Measurements from ENCODE around the gene ISG15.

Gene ISG15

GRCh38 chr1:1000357-1001056, 12.8 kb upstream of the ISG15 start:
- peak overlapping the region; percentile 98 for H3K27ac ChIP-seq

GRCh38 chr1:1001057-1001783, 12.1 kb upstream of the ISG15 start:
- DNase-seq (ENCODE audit: low read depth, low spot score), result no peak
- Histone ChIP-seq H3K4me3 (peak overlapping the region; percentile 98), H3K36me3 (ENCODE audit: insufficient read depth, low read length) (no peaks in the 10 kb centered on the region), H3K9me3 (ENCODE audit: low read depth, low read length) (no peaks in the 10 kb centered on the region), H3K27ac (peak overlapping the region; percentile 98), H3K9ac (ENCODE audit: insufficient read length) (peak overlapping the region; percentile 99)
- TF ChIP-seq POLR2AphosphoS5 (IDR thresholded peaks at IDR 0.05; ENCODE audit: borderline replicate concordance, low read depth, low read length), result no peak
- TF ChIP-seq EZH2 (IDR thresholded peaks at IDR 0.05), result no peak
- TF ChIP-seq FOXP2 (optimal IDR thresholded peaks at IDR 0.05; ENCODE audit: control extremely low read depth, extremely low read length, insufficient read depth), result no peak

More at GRCh38 chr1:1000357-1001056, 12.8 kb upstream of the ISG15 start:
- Histone ChIP-seq H3K36me3 (ENCODE audit: insufficient read depth, low read length) (no peaks in the 10 kb centered on the region), H3K4me3 (peak overlapping the region; percentile 98), H3K9ac (ENCODE audit: insufficient read length) (peak overlapping the region; percentile 99), H3K9me3 (ENCODE audit: low read depth, low read length) (no peaks in the 10 kb centered on the region)
- TF ChIP-seq EZH2 (IDR thresholded peaks at IDR 0.05) (no peak), POLR2AphosphoS5 (IDR thresholded peaks at IDR 0.05; ENCODE audit: borderline replicate concordance, low read depth, low read length) (no peak; the same call in 1 of the 2 replicates), FOXP2 (optimal IDR thresholded peaks at IDR 0.05; ENCODE audit: control extremely low read depth, extremely low read length, insufficient read depth) (no peak)
- DNase-seq (ENCODE audit: low read depth, low spot score), result no peak

- Histone ChIP-seq H3K9ac (ENCODE audit: insufficient read length) (no peak overlapping the region), H3K36me3 (ENCODE audit: insufficient read depth, low read length) (no peaks in the 10 kb centered on the region), H3K4me3 (no peak overlapping the region), H3K9me3 (ENCODE audit: low read depth, low read length) (no peaks in the 10 kb centered on the region), H3K27ac (no peak overlapping the region)
- TF ChIP-seq EZH2 (IDR thresholded peaks at IDR 0.05) (no peak), POLR2AphosphoS5 (IDR thresholded peaks at IDR 0.05; ENCODE audit: borderline replicate concordance, low read depth, low read length) (no peak), FOXP2 (optimal IDR thresholded peaks at IDR 0.05; ENCODE audit: control extremely low read depth, extremely low read length, insufficient read depth) (no peak)
- DNase-seq (ENCODE audit: low read depth, low spot score), result no peak
These were observed 9.5 kb upstream of the ISG15 start for GRCh38 chr1:1003618-1004419.

- H3K27ac ChIP-seq, result no peak overlapping the region
- TF ChIP-seq FOXP2 (optimal IDR thresholded peaks at IDR 0.05; ENCODE audit: control extremely low read depth, extremely low read length, insufficient read depth) (no peak), POLR2AphosphoS5 (IDR thresholded peaks at IDR 0.05; ENCODE audit: borderline replicate concordance, low read depth, low read length) (no peak), EZH2 (IDR thresholded peaks at IDR 0.05) (no peak)
- H3K9me3 ChIP-seq (ENCODE audit: low read depth, low read length), result no peaks in the 10 kb centered on the region
- H3K36me3 ChIP-seq (ENCODE audit: insufficient read depth, low read length), result no peaks in the 10 kb centered on the region
- DNase-seq (ENCODE audit: low read depth, low spot score), result no peak
- no peak overlapping the region for H3K9ac ChIP-seq (ENCODE audit: insufficient read length)
- no peak overlapping the region for H3K4me3 ChIP-seq
These were observed 8.9 kb upstream of the ISG15 start for GRCh38 chr1:1004420-1004779.

- DNase-seq (ENCODE audit: low read depth, low spot score), result no peak
- Histone ChIP-seq H3K27ac (no peak overlapping the region), H3K4me3 (no peak overlapping the region), H3K9ac (ENCODE audit: insufficient read length) (no peak overlapping the region), H3K36me3 (ENCODE audit: insufficient read depth, low read length) (no peaks in the 10 kb centered on the region), H3K9me3 (ENCODE audit: low read depth, low read length) (no peaks in the 10 kb centered on the region)
- no peak for TF ChIP-seq POLR2AphosphoS5 (IDR thresholded peaks at IDR 0.05; ENCODE audit: borderline replicate concordance, low read depth, low read length)
- TF ChIP-seq FOXP2 (optimal IDR thresholded peaks at IDR 0.05; ENCODE audit: control extremely low read depth, extremely low read length, insufficient read depth), result no peak
- TF ChIP-seq EZH2 (IDR thresholded peaks at IDR 0.05), result no peak
These were observed 8.3 kb upstream of the ISG15 start for GRCh38 chr1:1004780-1005697.

GRCh38 chr1:1005774-1006304, 7.5 kb upstream of the ISG15 start:
- Histone ChIP-seq H3K9ac (ENCODE audit: insufficient read length) (no peak overlapping the region), H3K27ac (no peak overlapping the region), H3K36me3 (ENCODE audit: insufficient read depth, low read length) (no peaks in the 10 kb centered on the region), H3K4me3 (no peak overlapping the region), H3K9me3 (ENCODE audit: low read depth, low read length) (no peaks in the 10 kb centered on the region)
- DNase-seq (ENCODE audit: low read depth, low spot score), result no peak
- TF ChIP-seq POLR2AphosphoS5 (IDR thresholded peaks at IDR 0.05; ENCODE audit: borderline replicate concordance, low read depth, low read length) (no peak), EZH2 (IDR thresholded peaks at IDR 0.05) (no peak), FOXP2 (optimal IDR thresholded peaks at IDR 0.05; ENCODE audit: control extremely low read depth, extremely low read length, insufficient read depth) (no peak)
